GM19043 (cell line): ENCODE data around the gene C14orf93.
A peak's percentile ranks its signal among the peaks of the same experiment; 100 is the strongest.

Source experiments
- ATAC-seq: cut with Tn5 transposase; IDR thresholded peaks from one replicate; pipeline ENCODE4 v1.9.1; 2021; ENCODE audit warnings: low read depth; ENCODE audit not compliant: unreplicated experiment

C14orf93 gene

GRCh38 chr14:23009939-23010726, at the start of gene C14orf93:
Gene C14orf93, minus strand, starts transcription at chr14:23010143. Its CDS starts 11,120 bp downstream, at chr14:22999023.
- ATAC-seq = peak; percentile 33

GRCh38 chr14:23058654-23059504, 48.9 kb upstream of the C14orf93 start:
- no peak for ATAC-seq

GRCh38 chr14:23057757-23058653, 48.1 kb upstream of the C14orf93 start:
- ATAC-seq = peak; percentile 56

- peak; percentile 38 for ATAC-seq
Observed at GRCh38 chr14:23056956-23057756, 47.2 kb upstream of the C14orf93 start, which contains the start of gene CDH24. Gene CDH24, minus strand, starts transcription at chr14:23057520. Its CDS starts 1,787 bp downstream, at chr14:23055733.

GRCh38 chr14:23056145-23056955, 46.4 kb upstream of the C14orf93 start:
- peak; percentile 65 for ATAC-seq

GRCh38 chr14:23055621-23056144, 45.7 kb upstream of the C14orf93 start:
- no peak for ATAC-seq

- no peak for ATAC-seq
Observed at GRCh38 chr14:23055147-23055550, 45.2 kb upstream of the C14orf93 start.

- no peak for ATAC-seq
Observed at GRCh38 chr14:23054000-23054811, 44.3 kb upstream of the C14orf93 start.

GRCh38 chr14:23053426-23053825, 43.5 kb upstream of the C14orf93 start:
- no peak for ATAC-seq

- ATAC-seq = no peak
Observed at GRCh38 chr14:23052671-23053070, 42.7 kb upstream of the C14orf93 start.

- ATAC-seq = no peak
Observed at GRCh38 chr14:23052182-23052623, 42.3 kb upstream of the C14orf93 start.

- ATAC-seq = no peak
Observed at GRCh38 chr14:23051141-23052057, 41.5 kb upstream of the C14orf93 start.

- no peak for ATAC-seq
Observed at GRCh38 chr14:23049011-23049410, 39.1 kb upstream of the C14orf93 start.

GRCh38 chr14:23047751-23048693, 38.1 kb upstream of the C14orf93 start:
- ATAC-seq = no peak

GRCh38 chr14:23047034-23047634, 37.2 kb upstream of the C14orf93 start:
- no peak for ATAC-seq
